Activated CD4-positive, alpha-beta memory T cell treated with anti-CD3 and anti-CD28 coated beads for 36 hours (primary cell): ENCODE measurements around the gene DDX31. TPM values are rescaled to one million over a fixed set of nuclear protein-coding genes. Genes with fewer than 3 reads are reported as not detected.

ENCODE experiments used
- CTCF ChIA-PET: fragments of 350-600 bp; sonication (Branson Sonifier 250); formaldehyde crosslinking; loops from one replicate; lab custom pipeline; 2021; ENCODE audit warnings: antibody characterized with exemption, inconsistent platforms; lab: Charles Lee
- POLR2A ChIA-PET: fragments of 350-600 bp; sonication (Branson Sonifier 250); formaldehyde crosslinking; loops from one replicate; lab custom pipeline; 2021; ENCODE audit warnings: antibody characterized with exemption; lab: Charles Lee
- DNase-seq: peaks from one replicate; pipeline ENCODE4 v3.0.0-alpha.2; 2020
- H3K27ac Mint-ChIP-seq: one replicate; pipeline ENCODE4 v1.8.0; 2021; ENCODE audit warnings: mixed read lengths
- H3K27me3 Mint-ChIP-seq: one replicate; pipeline ENCODE4 v1.8.0; 2021; ENCODE audit warnings: mixed read lengths
- H3K36me3 Mint-ChIP-seq: one replicate; pipeline ENCODE4 v1.8.0; 2021; ENCODE audit warnings: mixed read lengths
- H3K4me1 Mint-ChIP-seq: one replicate; pipeline ENCODE4 v1.8.0; 2021; ENCODE audit warnings: low read depth, mixed read lengths
- H3K4me3 Mint-ChIP-seq: one replicate; pipeline ENCODE4 v1.8.0; 2021; ENCODE audit warnings: mild to moderate bottlenecking, mixed read lengths
- H3K9me3 Mint-ChIP-seq: one replicate; pipeline ENCODE4 v1.8.0; 2021; ENCODE audit warnings: mixed read lengths
- intact Hi-C: fragments of 100-400 bp; cut with micrococcal nuclease; formaldehyde crosslinking; loops from one replicate; pipeline ENCODE4 v1.15.1; 2023
- total RNA-seq, 2 experiments: library from RNA; stranded (reverse); gene quantifications; one replicate each; pipeline ENCODE4 v1.2.3, GENCODE V29; 2021

The DDX31 gene
- total RNA-seq, 2 experiments from 2014 or later: 17.2 to 18.8 TPM

DNA sequence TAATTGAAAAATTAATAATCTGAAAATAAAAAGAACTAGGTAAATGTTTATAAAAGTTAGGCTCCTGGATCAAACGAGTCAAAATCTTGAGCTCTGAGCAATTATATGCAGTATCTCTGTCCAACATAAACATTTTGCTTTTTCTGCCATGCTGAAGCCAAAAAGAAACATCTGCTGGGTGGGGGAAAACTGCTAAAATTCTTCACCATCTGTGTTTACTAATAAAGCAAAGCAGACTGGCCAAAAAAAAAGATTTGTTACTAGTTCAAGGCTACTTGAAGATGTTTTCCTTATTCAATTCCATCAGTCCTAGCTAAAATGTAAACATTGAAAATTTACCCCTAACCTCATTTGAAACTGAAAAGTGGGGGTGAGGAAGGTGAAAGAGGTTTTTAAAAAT, 30.2 kb upstream of the DDX31 start:
- H3K27me3 Mint-ChIP-seq: peaks cover 5% of the 10 kb centered on the region
- intact Hi-C loops: no loop called here
- peaks cover 33% of the 10 kb centered on the region for H3K9me3 Mint-ChIP-seq
- ChIA-PET POLR2A (no interaction called here), CTCF (no interaction called here)
- H3K36me3 Mint-ChIP-seq: peaks cover 7% of the 10 kb centered on the region
- H3K4me3 Mint-ChIP-seq: no peak overlapping the region
- DNase-seq: no peak
- H3K27ac Mint-ChIP-seq: no peak overlapping the region
- no peaks in the 10 kb centered on the region for H3K4me1 Mint-ChIP-seq

DNA sequence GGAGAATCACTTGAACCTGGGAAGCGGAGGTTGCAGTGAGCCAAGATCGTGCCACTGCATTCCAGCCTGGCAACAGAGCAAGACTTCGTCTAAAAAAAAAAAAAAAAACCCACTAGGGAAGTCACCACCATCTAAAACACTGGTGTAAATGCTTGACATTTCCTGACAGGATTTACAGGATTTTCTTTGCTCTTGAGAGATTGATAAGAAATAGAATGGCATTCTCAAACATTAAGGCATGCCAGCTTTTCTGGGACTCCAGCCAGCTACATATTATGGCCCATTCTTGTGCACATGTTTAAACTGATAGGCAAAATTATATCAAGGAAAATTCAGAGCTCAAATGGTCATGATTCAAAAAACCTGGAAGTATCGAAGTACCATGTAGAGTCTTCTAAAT, 29.2 kb upstream of the DDX31 start:
- peaks cover 9% of the 10 kb centered on the region for H3K36me3 Mint-ChIP-seq

DNA sequence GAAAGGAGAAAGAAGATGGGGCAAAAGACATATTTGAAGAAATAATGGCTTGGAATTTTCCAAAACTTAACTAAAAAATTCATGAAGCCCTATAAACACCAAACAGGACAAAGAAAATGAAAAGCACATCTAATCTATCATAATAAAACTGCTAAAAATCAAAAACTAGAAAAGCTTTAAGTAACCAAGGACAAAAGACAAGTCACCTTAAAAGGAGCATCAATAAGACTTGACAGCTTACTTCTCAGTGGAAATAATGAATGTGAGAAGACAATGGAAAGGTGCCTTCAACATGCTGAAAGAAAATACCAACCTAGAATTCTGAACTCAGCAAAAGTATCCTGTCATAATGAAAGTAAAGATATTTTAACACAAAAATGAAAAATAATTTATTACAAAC, 27.4 kb upstream of the DDX31 start:
- ChIA-PET CTCF (no interaction called here), POLR2A (interaction anchor here (1.4 kb wide), 1 partner anchor 9 kb away, joined by 3 read pairs; no protein-coding TSS in a partner anchor)
- H3K36me3 Mint-ChIP-seq: peaks cover 13% of the 10 kb centered on the region
- H3K27ac Mint-ChIP-seq: no peak overlapping the region
- peaks cover 39% of the 10 kb centered on the region for H3K9me3 Mint-ChIP-seq
- H3K4me1 Mint-ChIP-seq: no peaks in the 10 kb centered on the region
- H3K4me3 Mint-ChIP-seq: no peak overlapping the region
- intact Hi-C loops: no loop called here
- peaks cover 2% of the 10 kb centered on the region for H3K27me3 Mint-ChIP-seq
- no peak for DNase-seq

More for the DNA sequence above, 29.2 kb upstream of the DDX31 start:
- Mint-ChIP-seq H3K4me3 (no peak overlapping the region), H3K27ac (no peak overlapping the region), H3K4me1 (no peaks in the 10 kb centered on the region), H3K27me3 (peaks cover 5% of the 10 kb centered on the region), H3K9me3 (peaks cover 36% of the 10 kb centered on the region)
- POLR2A ChIA-PET: no interaction called here
- intact Hi-C loops: no loop called here
- CTCF ChIA-PET: interaction anchor here (0.8 kb wide), 1 partner anchor 788 kb away, joined by 3 read pairs; no protein-coding TSS in a partner anchor
- DNase-seq: no peak

DNA sequence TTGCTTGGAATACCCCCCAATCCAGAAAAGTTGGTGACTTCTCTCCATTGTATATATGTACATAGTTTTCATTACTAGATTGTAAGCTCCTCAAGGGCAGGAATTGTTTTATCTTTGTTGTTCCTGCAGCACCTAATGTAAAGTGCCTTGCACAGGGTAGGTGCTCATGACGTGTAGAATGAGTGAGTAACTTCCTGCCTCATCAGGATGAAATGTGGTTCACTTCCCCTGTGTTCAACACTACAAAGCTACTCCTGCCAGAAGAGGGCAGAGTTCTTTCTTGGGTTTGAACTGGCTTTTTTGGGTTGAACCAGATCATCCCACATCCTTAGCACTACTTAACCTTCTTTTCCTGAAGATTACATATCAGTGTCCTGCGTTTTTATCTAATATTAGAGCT, 24.4 kb upstream of the DDX31 start:
- DNase-seq: no peak

DNA sequence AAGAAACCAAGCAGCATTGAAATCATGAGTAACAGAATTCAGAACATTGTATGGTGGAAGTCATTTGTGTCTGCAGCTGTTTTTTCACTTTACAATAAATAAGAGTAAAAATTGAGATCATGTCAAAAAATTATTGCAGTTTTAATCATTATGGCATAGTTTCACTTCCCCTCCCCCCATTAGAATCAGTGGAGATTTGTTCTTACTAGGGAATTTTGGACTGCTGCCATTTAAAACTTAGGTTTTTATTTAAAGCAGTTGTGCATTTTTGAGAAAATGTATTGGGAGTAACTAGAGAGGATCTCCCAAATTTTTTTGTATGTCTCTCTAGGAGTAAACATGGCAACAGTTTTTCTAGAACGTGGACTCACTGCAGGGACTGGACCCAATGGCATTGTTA, 20.9 kb upstream of the DDX31 start:
- intact Hi-C loops: no loop called here
- POLR2A ChIA-PET: no interaction called here
- Mint-ChIP-seq H3K36me3 (peaks cover 47% of the 10 kb centered on the region), H3K27ac (no peak overlapping the region), H3K4me1 (no peaks in the 10 kb centered on the region), H3K9me3 (peaks cover 7% of the 10 kb centered on the region), H3K4me3 (no peak overlapping the region), H3K27me3 (no peaks in the 10 kb centered on the region)
- CTCF ChIA-PET: no interaction called here
- no peak for DNase-seq

More for the DNA sequence above, 24.4 kb upstream of the DDX31 start:
- CTCF ChIA-PET: interaction anchor here (0.6 to 3.2 kb wide), 6 partner anchors 8 to 208 kb away, joined by 3 to 11 read pairs (median 4); no protein-coding TSS in a partner anchor
- H3K27ac Mint-ChIP-seq: no peak overlapping the region
- no peaks in the 10 kb centered on the region for H3K27me3 Mint-ChIP-seq
- POLR2A ChIA-PET: no interaction called here
- H3K9me3 Mint-ChIP-seq: peaks cover 38% of the 10 kb centered on the region
- intact Hi-C loops: no loop called here
- peaks cover 34% of the 10 kb centered on the region for H3K36me3 Mint-ChIP-seq
- no peak overlapping the region for H3K4me3 Mint-ChIP-seq
- no peaks in the 10 kb centered on the region for H3K4me1 Mint-ChIP-seq

DNA sequence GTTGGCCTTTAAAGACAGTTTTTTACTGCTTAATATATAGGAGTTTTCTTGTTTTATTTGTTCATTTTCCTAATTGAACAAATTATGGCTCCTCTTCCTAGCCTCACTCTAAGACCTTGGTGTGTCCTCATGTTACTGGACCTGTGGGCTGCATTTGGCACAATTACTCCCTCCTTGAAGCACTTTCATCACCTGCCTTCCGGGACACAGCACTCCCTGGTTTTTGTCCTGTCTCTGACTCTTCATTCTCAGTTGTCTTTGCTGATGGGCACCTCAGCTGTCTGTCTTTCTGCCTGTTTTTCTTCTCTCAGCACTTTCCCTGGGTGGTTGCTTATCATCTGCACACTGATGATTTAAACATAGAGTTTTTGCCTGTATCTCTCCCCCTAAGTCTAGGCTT, 14.1 kb upstream of the DDX31 start:
- intact Hi-C loops: no loop called here
- Mint-ChIP-seq H3K27ac (no peak overlapping the region), H3K9me3 (no peaks in the 10 kb centered on the region), H3K4me1 (peaks cover 34% of the 10 kb centered on the region), H3K27me3 (no peaks in the 10 kb centered on the region), H3K4me3 (no peak overlapping the region), H3K36me3 (peaks cover 53% of the 10 kb centered on the region)
- POLR2A ChIA-PET: no interaction called here
- CTCF ChIA-PET: no interaction called here
- no peak for DNase-seq

DNA sequence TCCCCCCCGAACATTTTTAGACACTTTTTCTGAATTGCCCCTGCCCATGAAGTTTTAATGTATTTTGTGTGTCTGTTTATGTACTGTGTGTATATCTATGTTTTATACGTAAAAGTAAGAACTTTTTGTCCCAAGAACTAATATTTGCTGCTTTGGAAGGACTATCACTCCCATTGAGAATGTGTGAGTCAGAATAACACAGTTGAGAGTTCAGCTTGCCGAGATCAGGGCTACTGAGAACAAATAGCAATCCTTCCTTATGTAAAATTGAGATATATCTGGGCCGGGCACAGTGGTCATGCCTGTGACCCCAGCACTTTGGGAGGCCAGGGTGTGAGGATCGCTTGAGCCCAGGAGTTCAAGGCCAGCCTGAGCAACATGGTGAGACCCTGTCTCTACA, 11.8 kb upstream of the DDX31 start:
- H3K36me3 Mint-ChIP-seq: peaks cover 49% of the 10 kb centered on the region

DNA sequence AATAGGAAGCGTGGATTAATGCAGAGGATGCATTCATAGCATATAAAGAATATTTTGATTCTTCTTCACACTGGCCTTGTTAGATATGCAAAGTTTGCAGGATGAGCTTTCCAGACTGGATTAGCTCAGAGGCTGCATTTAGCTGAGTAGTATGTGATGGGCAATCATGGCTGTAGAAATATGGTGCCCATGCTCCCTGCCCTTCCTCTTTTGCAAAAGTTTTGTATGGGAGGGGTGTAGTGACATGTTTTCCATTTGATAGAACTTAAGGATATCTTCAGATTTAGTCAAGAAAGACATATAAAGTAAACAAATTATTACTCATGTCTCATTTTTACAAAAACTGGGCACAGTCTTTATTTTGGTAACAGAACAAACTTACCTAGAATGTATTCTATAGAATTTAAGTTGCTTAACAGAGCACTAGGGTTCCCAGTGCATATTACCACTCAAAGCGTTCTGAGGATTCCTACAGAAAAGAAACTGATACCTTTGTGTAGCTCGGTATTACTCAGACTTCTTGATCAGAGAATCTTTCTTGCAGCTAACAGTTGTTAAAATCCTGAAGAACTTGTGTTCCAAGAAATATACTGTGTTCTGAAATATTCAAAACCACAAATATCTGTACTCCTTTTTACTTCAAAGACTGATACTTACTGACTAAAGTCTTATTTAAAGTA, 10.3 kb upstream of the DDX31 start:
- Mint-ChIP-seq H3K27me3 (no peaks in the 10 kb centered on the region), H3K4me1 (peaks cover 43% of the 10 kb centered on the region), H3K27ac (peak overlapping the region; percentile 57), H3K9me3 (no peaks in the 10 kb centered on the region), H3K4me3 (no peak overlapping the region), H3K36me3 (peaks cover 42% of the 10 kb centered on the region)
- intact Hi-C loops: loop anchor here (1.0 to 10.0 kb wide), 2 partner anchors 8 to 1555 kb away; partner anchors contain the start of gene NUP214
- ChIA-PET CTCF (interaction anchor here (1.0 kb wide), 1 partner anchor 36 kb away, joined by 4 read pairs; no protein-coding TSS in a partner anchor), POLR2A (interaction anchor here (1.1 to 1.9 kb wide), 2 partner anchors 8 to 39 kb away, joined by 3 to 11 read pairs; no protein-coding TSS in a partner anchor)
- DNase-seq: no peak

More for the DNA sequence above, 11.8 kb upstream of the DDX31 start:
- no peak overlapping the region for H3K27ac Mint-ChIP-seq
- peaks cover 38% of the 10 kb centered on the region for H3K4me1 Mint-ChIP-seq
- CTCF ChIA-PET: no interaction called here
- intact Hi-C loops: no loop called here
- POLR2A ChIA-PET: no interaction called here
- H3K9me3 Mint-ChIP-seq: no peaks in the 10 kb centered on the region
- H3K4me3 Mint-ChIP-seq: no peak overlapping the region
- DNase-seq: no peak
- no peaks in the 10 kb centered on the region for H3K27me3 Mint-ChIP-seq

DNA sequence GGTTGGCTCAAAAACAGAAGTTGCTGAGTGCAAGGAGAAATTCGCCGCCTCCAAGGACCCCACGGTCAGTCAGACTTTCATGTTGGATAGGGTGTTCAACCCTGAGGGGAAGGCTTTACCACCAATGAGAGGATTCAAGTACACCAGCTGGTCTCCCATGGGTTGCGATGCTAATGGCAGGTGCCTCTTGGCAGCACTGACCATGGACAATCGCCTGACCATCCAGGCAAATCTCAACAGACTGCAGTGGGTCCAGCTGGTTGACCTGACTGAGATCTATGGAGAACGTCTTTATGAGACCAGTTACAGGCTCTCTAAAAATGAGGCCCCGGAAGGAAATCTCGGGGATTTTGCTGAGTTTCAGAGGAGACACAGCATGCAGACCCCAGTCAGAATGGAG, 8.2 kb upstream of the DDX31 start:
- Mint-ChIP-seq H3K9me3 (no peaks in the 10 kb centered on the region), H3K27ac (no peak overlapping the region), H3K4me1 (peaks cover 51% of the 10 kb centered on the region), H3K27me3 (no peaks in the 10 kb centered on the region), H3K4me3 (no peak overlapping the region), H3K36me3 (peaks cover 32% of the 10 kb centered on the region)
- ChIA-PET CTCF (no interaction called here), POLR2A (no interaction called here)
- DNase-seq: no peak
- intact Hi-C loops: loop anchor here (10.0 kb wide), 1 partner anchor 1553 kb away; the partner anchor contains the start of gene NUP214

DNA sequence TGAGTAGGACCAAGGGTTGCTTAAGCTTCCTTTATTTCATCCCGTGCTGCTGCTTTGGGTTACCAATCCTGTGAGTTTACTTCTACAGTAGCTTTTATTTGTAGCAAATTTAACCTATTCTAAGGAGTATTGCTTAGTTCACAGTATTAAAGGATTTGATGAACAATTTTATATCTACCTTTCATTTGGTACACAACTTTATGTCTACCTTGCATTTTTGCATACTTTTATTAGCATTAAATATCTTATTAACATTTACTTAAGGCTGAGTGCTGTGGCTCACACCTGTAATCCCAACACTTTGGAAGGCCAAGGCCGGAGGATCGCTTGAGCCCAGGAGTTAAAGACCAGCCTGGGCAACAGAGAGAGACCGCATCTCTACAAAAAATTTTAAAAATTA, 4.7 kb upstream of the DDX31 start:
- Mint-ChIP-seq H3K27me3 (no peaks in the 10 kb centered on the region), H3K9me3 (no peaks in the 10 kb centered on the region), H3K36me3 (peaks cover 28% of the 10 kb centered on the region), H3K27ac (no peak overlapping the region), H3K4me3 (no peak overlapping the region), H3K4me1 (peaks cover 46% of the 10 kb centered on the region)
- DNase-seq: no peak
- intact Hi-C loops: loop anchor here (5.0 to 10.0 kb wide), 3 partner anchors 267 to 1550 kb away; partner anchors contain the start of genes NUP214, SETX and TTF1
- ChIA-PET CTCF (interaction anchor here (1.5 kb wide), 1 partner anchor 20 kb away, joined by 3 read pairs; no protein-coding TSS in a partner anchor), POLR2A (no interaction called here)

DNA sequence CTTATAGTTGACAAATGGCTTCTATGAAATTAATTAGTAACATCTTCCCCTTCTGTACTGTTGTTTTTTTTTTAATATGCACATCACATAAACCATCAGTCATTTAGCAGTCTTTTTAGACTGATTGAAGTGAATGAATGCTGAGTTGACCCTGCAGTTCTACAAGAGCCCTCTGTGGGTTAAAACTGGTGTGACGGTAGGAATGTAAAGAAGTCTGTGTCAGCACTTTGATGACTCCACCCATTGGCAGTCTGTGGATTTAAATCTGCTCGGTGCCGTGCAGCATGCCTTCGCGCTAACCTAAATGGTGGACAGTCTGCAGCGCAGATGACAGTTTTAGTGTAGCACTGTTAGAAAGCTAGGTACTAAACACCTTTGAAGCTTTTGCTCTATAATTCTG, 3.6 kb upstream of the DDX31 start:
- intact Hi-C loops: loop anchor here (5.0 to 10.0 kb wide), 3 partner anchors 266 to 1549 kb away; partner anchors contain the start of genes NUP214, SETX and TTF1
- no peaks in the 10 kb centered on the region for H3K27me3 Mint-ChIP-seq
- ChIA-PET POLR2A (no interaction called here), CTCF (interaction anchor here (0.6 kb wide), 1 partner anchor 489 kb away, joined by 3 read pairs; no protein-coding TSS in a partner anchor)
- peak; percentile 13 for DNase-seq
- peaks cover 42% of the 10 kb centered on the region for H3K4me1 Mint-ChIP-seq
- no peaks in the 10 kb centered on the region for H3K9me3 Mint-ChIP-seq
- no peak overlapping the region for H3K27ac Mint-ChIP-seq
- H3K36me3 Mint-ChIP-seq: peaks cover 16% of the 10 kb centered on the region
- no peak overlapping the region for H3K4me3 Mint-ChIP-seq

DNA sequence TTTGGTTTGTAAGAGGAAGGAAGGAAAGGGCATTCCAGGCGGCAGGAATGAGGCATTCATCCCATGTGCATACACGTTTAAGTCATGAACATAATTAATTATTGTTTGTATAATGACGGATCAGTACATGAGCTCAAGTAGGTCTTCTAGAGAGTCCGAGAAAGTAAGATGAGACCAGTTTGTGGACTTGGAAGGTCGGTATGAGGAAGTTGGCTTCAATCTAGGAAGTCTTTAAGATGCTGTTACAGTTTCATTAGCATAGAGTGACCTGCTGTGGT, 2.6 kb upstream of the DDX31 start:
- ChIA-PET CTCF (no interaction called here), POLR2A (interaction anchor here (1.4 kb wide), 1 partner anchor 8 kb away, joined by 11 read pairs; no protein-coding TSS in a partner anchor)
- Mint-ChIP-seq H3K27me3 (no peaks in the 10 kb centered on the region), H3K9me3 (no peaks in the 10 kb centered on the region), H3K4me1 (peaks cover 49% of the 10 kb centered on the region), H3K36me3 (peaks cover 10% of the 10 kb centered on the region), H3K27ac (peak overlapping the region; percentile 39), H3K4me3 (peak overlapping the region; percentile 86)
- intact Hi-C loops: loop anchor here (1.0 to 10.0 kb wide), 4 partner anchors 8 to 1548 kb away; partner anchors contain the start of genes NUP214, SETX and TTF1
- DNase-seq: no peak
